ENCODE data around the gene SFXN2.
A peak's percentile ranks its signal among the peaks of the same experiment; 100 is the strongest.
"Not testable (repeated sequence)": the region's sequence is repeated elsewhere in the genome, so short reads cannot be mapped to it uniquely, and the experiment has no call there.

The SFXN2 gene

DNA sequence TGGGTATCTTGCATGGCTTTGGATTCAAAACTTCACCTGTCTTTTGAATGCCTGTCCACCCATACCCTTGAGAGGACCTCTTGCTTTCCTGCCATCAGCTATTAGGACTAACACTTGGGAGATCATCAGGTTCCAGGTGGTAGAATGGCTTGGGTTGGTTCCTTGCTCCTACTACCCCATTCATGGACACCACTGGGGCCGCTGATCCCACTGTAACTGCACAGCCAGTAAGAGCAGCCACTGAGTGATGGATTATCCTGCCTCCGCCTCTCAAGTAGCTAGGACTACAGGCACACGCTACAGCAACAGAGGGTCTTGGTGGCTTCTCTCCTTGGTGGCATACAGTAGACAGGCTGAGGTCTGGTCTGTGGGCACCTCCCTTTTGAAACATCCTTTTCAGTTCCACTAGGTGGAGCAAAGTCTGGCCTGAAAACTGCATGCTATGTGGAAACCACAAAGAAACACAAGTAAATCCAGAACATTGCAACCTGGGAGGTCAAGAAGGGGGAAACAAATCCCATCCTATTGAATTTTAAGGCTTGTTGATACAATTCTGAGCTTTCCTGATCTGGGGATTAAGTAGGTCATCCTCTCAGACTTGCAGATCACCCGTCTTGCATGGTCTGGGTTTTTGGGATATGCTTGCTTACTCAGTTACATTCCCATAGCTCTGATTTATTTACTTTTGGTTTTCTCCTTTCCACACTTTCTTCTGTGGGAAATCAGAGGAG is 38.7 kb downstream of the SFXN2 start:
- no peak for DNase-seq (ENCODE audit: low spot score)

DNA sequence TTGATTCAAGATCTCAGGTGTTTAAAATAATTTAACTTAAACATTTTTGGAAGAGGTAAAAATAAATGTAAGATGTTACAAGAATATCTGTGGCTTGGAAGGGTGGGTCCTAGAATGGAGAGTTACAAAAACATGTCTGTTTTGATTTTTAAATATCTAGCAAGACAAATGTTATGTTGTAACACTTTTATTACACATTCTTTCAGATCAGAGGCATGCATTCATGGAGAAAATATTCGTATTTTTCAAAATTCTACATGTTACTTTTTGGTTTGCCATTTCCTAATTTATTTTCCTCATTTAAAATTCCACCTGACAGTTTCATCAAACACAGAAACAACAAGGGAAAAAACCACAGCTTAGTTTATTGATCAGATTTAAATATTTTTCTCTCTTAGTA is 39.3 kb downstream of the SFXN2 start:
- DNase-seq (ENCODE audit: low spot score), result no peak

DNA sequence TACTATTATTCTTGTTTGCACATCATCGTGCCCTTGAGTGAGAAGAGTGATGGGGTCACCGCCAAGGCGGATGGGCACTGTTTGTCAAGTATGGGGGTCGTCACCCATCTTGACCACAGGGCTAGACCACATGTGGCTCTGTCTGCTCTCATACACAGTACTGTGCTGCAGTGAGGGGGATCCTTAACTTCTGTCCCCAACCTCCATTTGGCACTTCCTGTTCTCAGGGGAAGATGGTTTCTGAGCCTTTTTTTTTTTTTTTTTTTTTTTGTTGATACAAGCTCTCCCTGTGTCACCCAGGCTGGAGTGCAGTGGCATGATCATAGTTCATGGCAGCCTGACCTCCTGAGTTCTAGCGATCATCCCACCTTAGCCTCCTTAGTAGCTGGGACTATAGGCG is 42.9 kb downstream of the SFXN2 start:
- no peak for DNase-seq (ENCODE audit: low spot score)

DNA sequence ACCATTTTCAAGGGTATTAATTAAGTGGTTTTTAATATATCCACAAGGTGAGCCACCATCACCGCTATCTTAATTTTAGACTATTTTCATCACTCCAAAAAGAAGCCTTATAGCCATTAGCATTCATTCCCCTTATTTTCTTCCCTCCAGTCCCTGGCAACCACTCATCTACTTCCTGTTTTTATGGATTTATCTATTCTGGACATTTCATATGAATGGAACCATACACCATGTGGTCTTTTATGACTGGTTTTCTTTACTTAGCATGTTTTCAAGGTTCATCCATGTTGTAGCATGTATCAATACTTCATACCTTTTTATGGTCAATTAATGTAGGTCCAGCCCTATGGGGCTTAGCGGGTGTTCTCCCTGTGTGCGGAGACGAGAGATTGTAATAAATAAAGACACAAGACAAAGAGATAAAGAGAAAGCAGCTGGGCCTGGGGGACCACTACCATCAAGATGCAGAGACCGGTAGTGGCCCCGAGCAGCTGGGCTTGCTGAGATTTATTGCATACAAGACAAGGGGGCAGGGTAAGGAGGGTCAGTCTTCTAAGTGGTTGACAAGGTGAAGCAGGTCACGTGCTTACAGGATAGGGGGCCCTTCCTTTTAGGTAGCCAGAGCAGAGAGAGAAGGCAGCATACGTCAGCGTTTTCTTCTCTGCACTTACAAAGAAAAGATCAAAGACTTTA is 44.0 kb downstream of the SFXN2 start:
- DNase-seq (ENCODE audit: low spot score), result no peak

DNA sequence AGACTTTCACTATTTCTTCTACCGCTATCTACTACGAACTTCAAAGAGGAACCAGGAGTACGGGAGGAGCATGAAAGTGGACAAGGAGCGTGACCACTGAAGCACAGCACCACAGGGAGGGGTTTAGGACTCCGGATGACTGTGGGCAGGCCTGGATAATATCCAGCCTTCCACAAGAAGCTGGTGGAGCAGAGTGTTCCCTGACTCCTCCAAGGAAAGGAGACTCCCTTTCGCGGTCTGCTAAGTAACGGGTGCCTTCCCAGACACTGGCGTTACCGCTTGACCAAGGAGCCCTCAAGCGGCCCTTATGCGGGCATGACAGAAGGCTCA is 44.5 kb downstream of the SFXN2 start:
- not testable (repeated sequence) for DNase-seq (ENCODE audit: low spot score)

DNA sequence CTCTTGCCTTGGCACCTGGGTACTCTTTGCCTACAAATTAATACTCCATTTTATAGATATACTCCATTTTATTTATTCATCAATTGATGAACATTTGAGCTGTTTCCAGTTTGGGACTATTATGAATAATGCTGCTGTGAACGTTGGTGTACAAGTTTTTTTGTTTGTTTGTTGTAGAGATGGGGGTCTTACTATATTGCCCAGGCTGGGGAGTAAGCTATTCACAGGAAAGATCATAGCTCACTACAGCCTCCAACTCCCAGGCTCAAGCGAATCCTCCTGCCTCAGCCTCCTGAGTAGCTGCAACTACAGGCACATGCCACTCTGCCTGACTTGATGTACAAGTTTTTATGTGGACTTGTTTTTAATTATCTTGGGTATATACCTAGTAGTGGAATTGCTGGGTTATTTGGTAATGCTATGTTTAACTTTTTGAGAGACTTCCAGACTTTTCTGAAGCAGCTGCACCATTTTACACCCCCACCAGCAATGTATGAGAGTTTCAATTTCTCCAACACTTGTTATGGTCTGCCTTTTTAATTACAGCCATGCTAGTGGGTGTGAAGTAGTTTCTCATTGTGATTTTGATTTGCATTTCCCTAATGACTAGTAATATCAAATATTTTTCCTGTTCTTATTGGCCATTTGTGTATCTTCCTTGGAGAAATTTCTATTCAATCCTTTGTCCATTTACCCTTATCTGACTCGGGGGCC is 45.2 kb downstream of the SFXN2 start:
- DNase-seq (ENCODE audit: low spot score), result no peak

DNA sequence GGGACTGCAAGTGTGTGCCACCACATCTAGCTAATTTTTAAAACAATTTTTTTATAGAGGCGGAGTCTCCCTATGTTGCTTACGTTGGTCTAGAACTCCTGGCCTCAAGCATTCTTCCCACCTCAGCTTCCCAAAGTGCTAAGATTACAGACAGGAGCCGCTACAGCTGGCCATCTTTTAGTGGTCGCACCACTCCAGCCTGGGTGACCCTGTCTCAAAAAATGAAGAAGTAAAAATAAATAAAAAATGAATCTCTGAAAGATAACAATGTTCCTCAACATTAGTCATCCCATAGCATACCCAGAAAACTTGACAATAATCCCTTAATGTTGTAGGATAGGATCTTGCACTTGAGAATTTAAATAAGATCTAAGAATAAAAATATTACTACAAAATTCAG is 47.5 kb downstream of the SFXN2 start:
- DNase-seq (ENCODE audit: low spot score), result no peak

DNA sequence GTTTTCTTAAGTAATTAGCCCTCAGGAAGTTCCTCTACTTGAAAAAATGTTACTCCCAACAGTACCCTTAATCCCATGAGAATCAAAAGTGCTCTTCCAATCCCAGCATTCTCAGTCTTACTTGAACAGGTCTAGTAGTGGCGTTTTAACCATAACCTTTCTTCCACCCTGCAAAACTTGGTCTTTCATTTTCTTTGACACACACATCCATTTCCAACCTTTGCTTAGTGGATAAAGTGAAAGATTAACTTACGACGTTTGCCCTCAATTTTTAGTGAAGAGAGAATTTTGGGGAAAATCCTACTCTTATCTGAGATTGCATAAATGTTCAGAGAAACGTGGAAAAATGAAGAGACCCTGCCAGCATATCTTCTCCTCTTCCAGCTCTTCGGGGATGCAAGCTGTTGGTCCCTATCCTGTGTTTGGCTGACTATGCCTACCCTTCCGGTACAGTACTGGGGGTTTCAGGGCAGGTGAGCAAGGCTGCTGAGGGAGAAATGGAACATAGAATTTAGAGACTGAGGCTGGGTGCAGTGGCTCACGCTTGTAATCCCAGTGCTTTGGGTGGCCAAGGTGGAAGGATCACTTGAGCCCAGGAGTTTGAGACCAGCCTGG is 48.1 kb downstream of the SFXN2 start:
- DNase-seq (ENCODE audit: low spot score), result no peak

DNA sequence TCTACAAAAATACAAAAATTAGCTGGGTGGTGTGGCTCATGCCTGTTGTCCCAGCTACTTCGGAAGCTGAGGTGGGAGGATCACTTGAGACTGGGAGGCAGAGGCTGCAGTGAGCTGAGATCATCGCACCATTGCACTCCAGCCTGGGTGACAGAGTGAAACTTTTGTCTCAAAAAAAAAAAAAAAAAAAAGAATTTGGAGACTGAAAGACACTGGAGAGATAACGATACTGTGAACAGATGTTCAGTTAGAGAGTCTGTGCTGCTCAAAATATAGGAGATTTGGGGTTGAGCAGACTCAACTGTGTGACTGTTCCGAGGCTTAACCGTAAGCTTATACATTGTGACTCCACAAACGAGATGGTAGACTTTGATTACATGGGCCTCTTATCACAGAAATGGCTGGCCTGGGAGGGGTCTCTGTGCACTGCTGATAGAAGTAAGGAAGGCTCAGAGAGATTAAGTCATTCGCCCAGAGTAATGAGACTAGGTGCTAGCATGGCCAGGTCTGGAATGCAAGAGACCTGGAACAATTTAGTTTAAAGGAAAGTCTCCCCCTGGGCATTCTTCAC is 48.7 kb downstream of the SFXN2 start:
- no peak for DNase-seq (ENCODE audit: low spot score)

DNA sequence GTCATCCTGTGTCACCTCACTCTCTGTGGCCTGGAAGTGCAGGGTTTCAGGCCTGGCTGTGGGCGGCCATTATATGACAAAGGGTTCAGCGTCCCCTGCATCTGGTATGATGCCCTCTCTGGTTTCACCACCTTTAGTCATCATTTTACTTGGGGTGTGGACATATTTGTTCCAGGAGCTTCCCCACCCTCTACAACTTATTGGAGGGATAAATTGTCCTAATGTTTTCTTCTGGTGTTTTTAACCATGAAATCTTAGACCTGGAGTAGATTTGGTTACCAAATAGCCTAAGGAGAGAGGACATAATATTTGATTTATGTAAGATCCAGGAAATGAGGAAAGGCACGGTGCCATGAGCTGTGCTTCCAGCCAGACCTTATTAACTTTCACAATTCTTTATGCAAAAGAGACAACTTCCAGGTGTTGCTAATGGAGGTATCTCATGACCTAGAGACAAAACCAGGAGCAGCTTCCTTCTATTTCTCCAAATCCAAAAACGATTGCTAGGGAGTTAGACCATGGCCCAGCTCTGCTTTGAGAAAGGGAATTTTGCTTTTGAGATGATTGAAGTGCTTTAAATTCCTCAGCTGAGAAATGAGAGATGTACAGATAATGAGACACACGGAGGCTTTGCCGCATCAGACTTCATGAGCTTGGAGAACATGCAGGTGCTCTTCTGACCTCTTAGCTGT is 50.2 kb downstream of the SFXN2 start:
- DNase-seq (ENCODE audit: low spot score), result no peak

DNA sequence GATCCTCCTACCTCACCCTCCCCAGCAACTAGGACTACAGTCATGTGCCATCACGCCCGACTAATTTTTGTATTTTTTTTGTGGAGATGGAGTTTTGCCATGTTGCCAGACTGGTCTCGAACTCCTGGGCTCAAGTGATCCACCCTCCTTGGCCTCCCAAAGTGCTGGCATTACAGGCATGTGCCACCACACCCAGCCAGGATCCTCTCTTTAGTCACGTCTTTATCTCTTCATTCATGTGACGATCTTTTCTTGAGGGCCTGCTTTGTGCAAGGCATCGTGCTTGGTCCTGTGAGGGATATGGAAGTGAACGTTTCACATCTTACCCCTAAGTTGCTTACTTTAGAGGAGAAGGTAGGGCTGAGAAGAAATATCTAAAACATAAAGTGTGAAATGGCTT is 50.9 kb downstream of the SFXN2 start:
- no peak for DNase-seq (ENCODE audit: low spot score)

DNA sequence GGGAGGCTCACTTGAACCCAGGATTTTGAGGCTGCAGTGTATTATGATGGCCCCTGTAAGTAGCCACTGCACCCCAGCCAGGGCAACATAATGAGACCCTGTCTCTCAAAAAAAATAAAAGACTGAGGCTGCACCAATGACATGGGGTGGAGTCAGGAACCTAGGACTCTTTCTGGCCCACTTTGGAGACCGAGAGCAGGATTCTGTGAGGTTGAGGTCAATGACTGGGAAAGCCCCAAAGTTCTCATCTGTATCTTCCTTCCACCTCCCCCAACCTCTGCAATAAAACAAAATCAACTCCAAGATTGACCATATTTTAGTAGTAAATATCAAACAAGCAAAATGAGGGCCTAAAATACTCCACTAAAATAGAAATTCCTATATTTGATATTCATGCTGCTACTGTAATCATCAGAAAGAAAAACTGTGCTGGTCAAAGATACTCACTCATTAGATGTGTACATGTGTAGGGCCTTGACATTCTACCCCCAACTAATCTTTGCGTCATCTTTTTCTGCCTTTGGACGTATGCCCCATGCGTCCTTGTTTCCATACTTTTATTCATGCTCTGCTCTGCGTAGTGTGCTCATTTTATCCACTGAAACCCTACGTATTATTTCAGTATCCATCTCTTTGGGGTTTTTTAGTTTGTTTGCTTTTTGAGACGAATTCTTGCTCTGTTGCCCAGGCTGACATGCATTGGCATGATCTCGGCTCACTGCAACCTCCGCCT is 53.2 kb downstream of the SFXN2 start:
- no peak for DNase-seq (ENCODE audit: low spot score)

DNA sequence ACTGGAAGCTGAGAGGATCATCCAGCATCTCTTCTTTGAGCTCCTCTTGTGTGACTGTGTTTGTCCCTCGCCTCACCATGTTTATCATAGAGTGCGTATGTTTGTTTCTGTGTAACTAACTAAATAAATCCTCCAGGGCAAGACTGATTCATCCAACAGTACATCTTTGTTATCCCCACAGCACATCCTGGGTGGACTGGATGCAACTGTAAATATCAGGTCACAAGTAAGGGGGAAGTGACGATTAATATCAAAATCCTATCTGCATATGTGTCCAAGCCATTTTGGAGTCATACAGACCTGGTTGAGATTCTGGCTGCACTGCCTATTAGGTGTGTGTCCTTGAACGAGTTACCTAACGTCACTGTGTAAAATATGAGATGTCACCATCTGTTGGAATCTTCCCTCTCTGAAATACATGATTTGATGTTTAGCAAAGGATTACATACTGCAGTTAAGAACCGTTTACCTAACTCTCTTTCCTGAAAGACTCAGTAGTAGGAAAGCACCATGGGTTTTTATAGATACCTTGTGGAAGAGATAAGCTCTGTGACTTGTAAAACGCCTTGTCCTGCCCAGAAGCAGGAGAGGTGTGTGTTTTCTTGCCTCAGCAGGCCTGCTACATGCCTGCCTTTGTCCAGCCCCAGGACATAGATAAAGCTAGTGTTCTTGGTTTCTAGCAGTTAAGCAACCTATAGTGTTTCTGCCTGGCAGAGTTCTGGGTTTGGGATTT is 55.1 kb downstream of the SFXN2 start:
- no peak for DNase-seq (ENCODE audit: low spot score)

DNA sequence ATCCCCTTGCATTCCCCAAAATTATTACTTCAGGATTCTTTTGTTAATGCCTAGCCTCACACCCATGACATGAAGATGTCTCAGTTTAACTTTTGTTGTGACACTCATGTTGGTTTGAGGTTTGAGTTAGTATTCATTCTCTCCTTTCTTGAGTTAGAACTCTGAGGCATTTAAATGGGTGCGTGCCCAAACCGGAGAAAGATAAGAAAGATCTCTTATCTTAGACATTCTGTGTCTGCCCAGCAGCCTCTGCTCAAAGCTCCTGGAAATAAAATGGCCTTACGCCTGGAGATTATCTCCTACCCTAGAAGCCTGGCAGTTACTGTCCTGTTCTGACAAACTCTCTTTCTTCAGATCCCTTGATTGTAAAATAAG is 55.7 kb downstream of the SFXN2 start:
- DNase-seq (ENCODE audit: low spot score), result no peak

DNA sequence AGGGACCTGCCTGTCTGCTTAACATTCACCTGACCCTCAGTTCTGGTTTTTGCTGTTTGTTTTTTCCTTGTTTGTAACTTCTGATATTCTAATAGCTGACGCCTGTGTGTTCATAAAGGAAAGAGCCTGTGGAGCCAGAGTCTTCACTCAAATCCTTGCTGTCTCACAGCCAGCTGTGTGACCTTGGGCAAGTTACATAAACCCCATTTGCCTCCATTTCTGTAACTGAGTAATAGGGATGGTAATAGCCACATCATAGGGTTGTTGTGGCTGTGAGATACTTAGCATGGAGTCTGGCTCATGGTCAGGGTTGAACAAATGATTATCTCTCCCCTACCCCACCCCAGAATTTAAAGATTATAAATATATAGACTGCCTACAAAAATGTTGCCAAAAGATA is 56.4 kb downstream of the SFXN2 start:
- DNase-seq (ENCODE audit: low spot score), result no peak

DNA sequence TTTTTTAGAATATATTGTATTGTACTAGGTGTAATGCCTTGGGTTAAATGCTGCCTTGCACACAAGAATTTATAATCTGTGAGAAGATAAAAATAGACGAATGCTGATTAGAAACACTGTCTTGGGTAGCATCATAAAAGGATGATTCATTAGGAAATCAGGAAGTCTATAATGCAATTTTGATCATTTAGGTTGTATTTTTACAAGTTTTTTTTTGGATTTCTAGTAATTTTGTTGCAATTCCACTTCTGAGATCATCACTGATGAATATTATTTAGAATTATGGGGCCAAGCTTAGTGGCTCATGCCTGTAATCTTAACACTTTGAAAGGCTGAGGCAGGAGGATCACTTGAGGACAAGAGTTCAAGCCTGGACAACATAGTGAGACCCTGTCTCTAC is 58.9 kb downstream of the SFXN2 start:
- no peak for DNase-seq (ENCODE audit: low spot score)

DNA sequence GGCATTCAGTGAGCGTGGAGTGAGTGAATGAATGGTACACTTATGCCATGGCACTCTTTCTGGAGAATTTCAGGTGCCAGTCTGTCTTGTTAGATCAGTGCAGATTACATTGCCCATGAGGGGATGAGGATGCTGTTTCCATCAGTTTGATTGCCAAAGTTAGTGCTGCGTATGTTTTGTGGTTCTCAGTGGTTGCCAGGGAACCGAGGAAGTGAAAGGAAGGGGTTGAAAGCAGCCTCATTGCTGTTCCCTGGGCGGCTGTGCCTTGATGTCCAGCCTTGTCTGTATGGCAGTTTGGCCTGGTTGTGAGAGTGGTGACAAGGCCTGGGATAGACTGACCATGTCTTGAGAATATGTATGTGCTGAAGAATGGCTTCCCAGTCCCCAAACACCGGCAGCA is 59.5 kb downstream of the SFXN2 start:
- DNase-seq (ENCODE audit: low spot score), result no peak

DNA sequence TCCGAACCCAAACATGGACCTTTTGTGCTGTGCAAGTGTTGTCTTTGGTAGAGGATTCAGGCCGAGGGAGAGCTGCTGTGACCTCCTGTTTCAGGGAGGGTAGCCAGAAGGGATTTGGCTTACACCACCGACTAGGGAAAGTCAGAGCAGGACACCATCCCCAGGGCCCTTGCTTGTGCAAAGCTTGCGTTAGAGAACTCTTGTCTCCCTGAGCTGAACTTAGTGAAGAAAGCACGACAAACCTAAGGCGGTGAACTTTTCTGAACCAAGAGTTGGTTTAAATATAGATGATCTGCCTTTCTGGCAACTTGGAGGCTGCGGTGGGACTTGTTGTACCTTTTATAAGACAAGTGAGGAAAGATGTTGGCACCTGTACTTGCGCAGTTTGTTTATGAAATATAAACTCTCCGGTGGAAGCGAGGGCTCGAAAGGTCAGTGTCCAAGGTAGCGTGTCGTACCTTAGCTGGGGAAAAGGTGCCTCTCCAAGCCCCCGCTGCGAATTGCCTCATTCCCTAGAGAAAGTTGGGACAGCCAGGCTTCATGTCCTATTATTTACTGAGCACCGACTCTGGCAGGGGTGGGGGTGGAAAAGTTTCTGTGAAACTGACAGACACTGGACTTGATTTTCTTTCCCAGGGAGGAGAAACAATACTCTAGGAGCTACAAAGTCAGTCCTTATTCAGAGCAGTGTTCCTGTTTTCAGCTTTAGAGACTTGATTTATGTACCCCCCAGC is 60.9 kb downstream of the SFXN2 start:
- DNase-seq (ENCODE audit: low spot score), result no peak

DNA sequence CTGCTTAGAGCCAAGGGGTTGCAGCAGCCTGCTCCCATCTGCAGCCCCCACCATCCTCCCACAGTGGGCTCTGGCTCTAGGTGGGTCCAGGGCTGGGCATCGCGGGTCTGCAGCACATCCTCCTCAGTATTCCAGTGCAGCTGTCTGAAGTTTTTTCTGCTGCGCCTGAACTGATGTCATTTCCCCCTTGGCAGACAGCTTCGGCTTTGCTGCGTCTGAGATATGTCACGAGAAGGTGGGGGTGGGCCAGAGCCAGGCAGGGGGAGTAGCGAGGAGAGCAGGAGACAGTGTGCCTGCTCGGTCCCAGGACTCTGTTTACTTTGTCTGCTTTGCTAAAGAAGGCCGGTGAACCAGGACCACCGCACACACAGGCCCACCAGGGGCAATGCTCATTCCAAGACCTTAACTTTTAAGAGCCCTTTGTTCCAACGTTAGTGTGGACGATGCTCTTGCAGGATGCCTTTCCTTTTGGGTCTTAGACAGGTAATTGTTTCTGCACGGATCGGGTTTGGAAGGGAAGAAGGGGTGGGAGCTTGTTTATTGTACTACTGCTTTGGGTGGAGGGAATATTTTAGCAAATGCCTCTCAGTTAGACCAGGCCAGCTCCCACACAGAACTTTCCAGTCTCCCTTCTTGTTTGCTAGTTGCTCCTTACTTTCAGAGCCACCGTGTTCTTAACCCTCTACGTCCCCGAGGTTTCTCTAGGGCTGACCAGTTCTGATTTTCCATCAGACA is 61.7 kb downstream of the SFXN2 start:
- DNase-seq (ENCODE audit: low spot score), result peak; percentile 84
